HL-60 (cell line): Measurements from ENCODE around the gene LRGUK.

Experiments used
- DNase-seq, 2 experiments: peaks; one replicate each; pipeline ENCODE4 v3.0.0-alpha.2; 2010 to 2020; ENCODE audit warnings: low read depth in 1 of 2, low spot score in 1 of 2
- H3K27ac ChIP-seq: fragments of 250-450 bp; sonication (Bioruptor Pico); replicated peaks from 2 replicates; pipeline ENCODE4 v1.5.1; 2020; ENCODE audit warnings: mild to moderate bottlenecking, moderate library complexity
- H3K27me3 ChIP-seq: fragments of 250-450 bp; sonication (Bioruptor Pico); 2 replicates; pipeline ENCODE4 v1.5.1; 2021; ENCODE audit warnings: mild to moderate bottlenecking, moderate library complexity; ENCODE audit not compliant: insufficient read depth, poor library complexity, severe bottlenecking
- H3K4me3 ChIP-seq: replicated peaks from 2 replicates; pipeline ENCODE4 v1.5.1; 2011; ENCODE audit warnings: mild to moderate bottlenecking, control low read depth, low read length; ENCODE audit not compliant: insufficient read depth
- CTCF ChIP-seq: IDR thresholded peaks from one replicate; pipeline ENCODE4 v1.5.1; 2011; ENCODE audit warnings: low read length, control low read depth, inconsistent platforms; ENCODE audit not compliant: insufficient read depth
- GABPA ChIP-seq: IDR thresholded peaks from 2 replicates; pipeline ENCODE4 v1.6.1; 2012; ENCODE audit warnings: low read depth
- POLR2AphosphoS5 ChIP-seq: IDR thresholded peaks from 2 replicates; pipeline ENCODE4 v1.6.1; 2012; ENCODE audit warnings: low read depth
- REST ChIP-seq: IDR thresholded peaks from 2 replicates; pipeline ENCODE4 v1.6.1; 2012; ENCODE audit warnings: low read depth; ENCODE audit not compliant: insufficient replicate concordance
- SPI1 ChIP-seq: IDR thresholded peaks from 2 replicates; pipeline ENCODE4 v1.6.1; 2012; ENCODE audit warnings: low read depth, mild to moderate bottlenecking, borderline replicate concordance

LRGUK gene

GRCh38 chr7:134089446-134089845, 37.7 kb upstream of the LRGUK start:
- no peaks in the 10 kb centered on the region for H3K27me3 ChIP-seq
- H3K4me3 ChIP-seq, result no peak overlapping the region

GRCh38 chr7:134098072-134098471, 29.1 kb upstream of the LRGUK start:
- peak in 1 of 2 experiments; percentile 23 for DNase-seq
- TF ChIP-seq SPI1, result no peak
- TF ChIP-seq REST, result no peak
- no peak for TF ChIP-seq POLR2AphosphoS5
- TF ChIP-seq GABPA, result no peak
- no peak for TF ChIP-seq CTCF
- H3K4me3 ChIP-seq, result no peak overlapping the region
- no peak overlapping the region for H3K27ac ChIP-seq
- no peaks in the 10 kb centered on the region for H3K27me3 ChIP-seq

More at GRCh38 chr7:134089446-134089845, 37.7 kb upstream of the LRGUK start:
- no peak for DNase-seq
- TF ChIP-seq POLR2AphosphoS5, result no peak
- no peak for TF ChIP-seq SPI1
- TF ChIP-seq GABPA, result no peak
- no peak for TF ChIP-seq CTCF
- no peak for TF ChIP-seq REST
- H3K27ac ChIP-seq, result no peak overlapping the region

GRCh38 chr7:134101716-134102115, 25.4 kb upstream of the LRGUK start:
- no peak for DNase-seq
- Histone ChIP-seq H3K4me3 (no peak overlapping the region), H3K27me3 (no peaks in the 10 kb centered on the region), H3K27ac (no peak overlapping the region)
- TF ChIP-seq CTCF (no peak), POLR2AphosphoS5 (no peak), REST (no peak), GABPA (no peak), SPI1 (no peak)
